ENCODE results near the gene MPV17.
"Not testable (repeated sequence)": the region's sequence is repeated elsewhere in the genome, so short reads cannot be mapped to it uniquely, and the experiment has no call there.

The MPV17 gene

GRCh38 chr2:27268296-27268695 is 54.6 kb downstream of the MPV17 start:
- not testable (repeated sequence) for DNase-seq

GRCh38 chr2:27265536-27265870 is 57.4 kb downstream of the MPV17 start:
- no peak for DNase-seq

DNA sequence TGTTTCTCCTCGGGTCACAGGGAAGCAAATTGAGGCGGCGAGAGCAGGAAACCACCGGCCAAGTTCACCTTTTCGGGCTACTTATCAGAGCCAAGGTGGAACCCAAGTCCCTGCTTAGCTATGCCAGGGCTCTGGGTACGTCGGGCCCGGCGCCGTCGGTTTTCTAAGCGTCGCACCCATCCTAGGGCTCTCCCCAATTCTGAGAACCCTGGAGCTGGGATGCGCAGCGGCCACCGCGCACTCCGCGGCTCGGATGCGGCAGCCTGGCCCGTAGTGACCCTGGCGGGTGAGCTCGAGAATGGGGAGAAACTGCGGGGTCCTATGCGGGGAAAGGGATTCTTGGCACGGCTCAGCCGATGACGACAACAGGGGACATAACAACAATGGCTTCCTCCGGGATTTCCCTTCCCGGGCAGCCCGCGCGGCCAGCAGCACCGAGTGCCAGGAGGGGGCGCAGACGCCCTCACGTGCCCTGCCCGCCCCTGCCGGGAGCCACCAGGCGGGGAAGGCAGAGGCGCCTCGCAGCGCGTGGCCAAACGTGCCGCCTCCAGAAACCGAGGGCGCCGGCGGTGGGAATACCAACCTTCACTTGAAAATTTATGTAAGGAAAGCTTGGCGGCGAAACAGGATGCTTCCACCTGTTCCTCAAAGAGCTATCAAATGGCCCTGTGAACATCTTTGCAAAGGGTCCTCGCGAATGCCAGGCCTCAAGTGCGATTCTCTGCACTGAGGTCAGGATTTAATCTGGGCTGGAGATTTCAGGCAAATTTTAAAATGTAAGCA is 58.0 kb downstream of the MPV17 start:
- peak in 23 of 56 donors; percentile 6 to 63 (median 23) for DNase-seq

DNA sequence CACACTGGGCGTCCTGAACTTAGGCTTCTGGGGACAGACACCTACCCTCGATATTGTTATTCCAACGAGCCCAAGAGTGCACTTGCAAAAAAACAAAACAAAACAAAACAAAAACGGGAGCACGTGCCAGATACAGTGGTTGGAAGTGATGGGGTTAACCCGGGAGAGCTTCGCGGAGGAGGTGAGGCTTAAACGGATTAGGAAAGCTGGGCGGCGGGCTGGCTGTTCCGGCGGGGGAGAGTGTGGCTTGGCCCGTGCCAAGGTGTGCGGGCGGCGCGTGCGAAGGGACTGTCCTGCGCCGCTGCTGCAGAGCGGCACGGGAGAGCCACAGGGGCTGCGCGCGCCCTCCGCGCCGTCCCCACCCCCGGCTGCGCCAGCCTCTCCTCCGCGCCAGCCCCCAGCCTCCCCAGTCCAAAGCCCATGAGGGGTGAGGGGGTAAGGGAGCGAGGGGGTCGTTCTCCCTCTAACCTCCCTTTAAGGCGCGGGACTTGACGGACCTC is 58.6 kb downstream of the MPV17 start:
- no peak for DNase-seq

GRCh38 chr2:27263287-27264252 is 59.3 kb downstream of the MPV17 start:
- peak in 10 of 56 donors; percentile 12 to 40 (median 24) for DNase-seq

GRCh38 chr2:27262379-27263286 is 60.3 kb downstream of the MPV17 start, which contains the start of gene SLC30A3:
SLC30A3 (minus strand) TSS chr2:27263047; CDS start chr2:27262906, 141 bp downstream.
- peak in 32 of 56 donors; percentile 5 to 72 (median 43) for DNase-seq

DNA sequence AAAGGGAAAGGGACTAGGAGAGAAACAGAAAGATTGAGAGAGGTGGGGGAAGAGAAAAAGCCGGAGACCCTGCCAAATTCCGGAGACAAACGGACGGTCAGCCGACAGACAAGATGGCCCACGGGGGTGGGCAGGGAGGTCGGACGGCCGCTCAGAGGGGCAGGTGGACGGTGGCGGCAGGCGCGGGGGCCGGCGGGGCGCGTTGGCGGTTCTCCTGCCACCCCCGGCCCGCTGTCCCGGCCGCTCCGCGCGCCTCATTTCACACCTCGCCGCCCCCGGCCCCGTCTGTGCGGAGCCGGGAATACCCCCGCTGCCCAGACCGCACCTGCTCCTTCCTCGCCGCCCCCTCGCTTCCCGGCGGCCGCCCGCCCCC is 61.0 kb downstream of the MPV17 start:
- peak in 1 of 56 donors; percentile 10 for DNase-seq

DNA sequence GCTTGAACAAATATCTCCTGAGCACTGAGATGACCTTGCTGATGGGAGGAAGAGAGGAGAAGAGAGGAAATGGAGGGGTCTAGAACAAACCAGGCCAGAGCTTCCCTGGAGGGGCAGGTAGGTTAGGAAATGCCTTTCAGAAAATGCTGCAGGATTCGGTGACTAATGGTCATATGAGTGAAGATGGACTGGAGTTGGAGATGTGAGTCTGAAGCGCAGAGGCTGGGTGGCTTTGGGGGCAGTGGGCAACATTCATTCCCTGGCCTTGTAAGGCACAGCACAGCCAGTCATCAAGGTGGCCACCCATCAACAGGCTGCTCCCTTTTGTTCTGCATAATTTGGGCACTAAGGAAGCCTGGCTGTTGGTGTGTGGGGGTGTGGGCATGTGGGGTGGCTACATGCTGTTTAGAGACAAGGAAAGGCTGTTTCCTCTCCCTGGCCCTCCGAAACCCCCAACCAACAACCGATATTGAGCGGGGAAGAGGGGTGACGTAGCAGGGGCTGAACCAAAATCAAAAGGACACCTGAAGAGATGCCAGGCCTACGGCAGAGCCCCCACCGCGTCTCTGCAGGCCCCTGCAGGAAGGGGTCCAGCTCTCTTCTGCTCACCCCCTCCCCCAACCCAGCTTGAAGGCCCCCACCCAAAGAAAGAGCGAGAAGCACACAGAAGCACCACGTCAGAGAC is 61.5 kb downstream of the MPV17 start:
- no peak for DNase-seq

Data from amygdala (tissue), 56 donors.